H9 (cell line): Measurements from ENCODE around the gene GABRB3. TPM values are rescaled to one million over a fixed set of nuclear protein-coding genes. Genes with fewer than 3 reads are reported as not detected.

Source experiments
- DNase-seq: peaks from one replicate; pipeline ENCODE4 v3.0.0-alpha.2; 2017
- H2AFZ ChIP-seq: one replicate; pipeline ENCODE4 v1.6.1; 2013; ENCODE audit warnings: mild to moderate bottlenecking, low read length, control low read depth, moderate library complexity
- H2AK5ac ChIP-seq: 2 replicates; pipeline ENCODE4 v1.6.1; 2013; ENCODE audit warnings: low read length, control low read depth, mixed read lengths; ENCODE audit not compliant: insufficient read length
- H2BK120ac ChIP-seq: one replicate; pipeline ENCODE4 v1.6.1; 2013; ENCODE audit warnings: low read depth, mild to moderate bottlenecking, low read length, control low read depth, inconsistent platforms; ENCODE audit not compliant: poor library complexity, severe bottlenecking
- H2BK12ac ChIP-seq: 2 replicates; pipeline ENCODE4 v1.6.1; 2013; ENCODE audit warnings: low read length, control low read depth, mixed read lengths, low read depth; ENCODE audit not compliant: insufficient read length
- H2BK15ac ChIP-seq: 2 replicates; pipeline ENCODE4 v1.6.1; 2013; ENCODE audit warnings: low read depth, low read length, control low read depth
- H2BK20ac ChIP-seq: one replicate; pipeline ENCODE4 v1.6.1; 2013; ENCODE audit warnings: low read depth, mild to moderate bottlenecking, low read length, control low read depth, inconsistent platforms; ENCODE audit not compliant: poor library complexity, severe bottlenecking
- H2BK5ac ChIP-seq: 2 replicates; pipeline ENCODE4 v1.6.1; 2013; ENCODE audit warnings: low read length, control low read depth, mixed read lengths; ENCODE audit not compliant: insufficient read length
- H3K14ac ChIP-seq: 2 replicates; pipeline ENCODE4 v1.6.1; 2013; ENCODE audit warnings: low read length, control low read depth; ENCODE audit not compliant: insufficient read depth
- H3K18ac ChIP-seq: 2 replicates; pipeline ENCODE4 v1.6.1; 2013; ENCODE audit warnings: low read depth, mild to moderate bottlenecking, mixed read lengths, low read length, control low read depth; ENCODE audit not compliant: insufficient read length
- H3K23ac ChIP-seq: 2 replicates; pipeline ENCODE4 v1.6.1; 2013; ENCODE audit warnings: low read length, control low read depth, mixed read lengths, low read depth; ENCODE audit not compliant: insufficient read length
- H3K23me2 ChIP-seq: 2 replicates; pipeline ENCODE4 v1.6.1; 2013; ENCODE audit warnings: low read depth, mild to moderate bottlenecking, mixed read lengths, low read length, control low read depth; ENCODE audit not compliant: insufficient read length, poor library complexity, severe bottlenecking
- H3K27ac ChIP-seq: 2 replicates; pipeline ENCODE4 v1.5.1; 2013; ENCODE audit warnings: low read length, control low read depth, mixed read lengths, low read depth; ENCODE audit not compliant: insufficient read length
- H3K27me3 ChIP-seq: 2 replicates; pipeline ENCODE4 v1.6.1; 2013; ENCODE audit warnings: low read length, control low read depth, inconsistent platforms; ENCODE audit not compliant: insufficient read depth
- H3K4ac ChIP-seq: 2 replicates; pipeline ENCODE4 v1.6.1; 2013; ENCODE audit warnings: low read depth, mild to moderate bottlenecking, control low read depth, inconsistent platforms, low read length, moderate library complexity
- H3K4me1 ChIP-seq: 2 replicates; pipeline ENCODE4 v1.6.1; 2013; ENCODE audit warnings: low read length, control low read depth, inconsistent platforms; ENCODE audit not compliant: insufficient read depth
- H3K4me2 ChIP-seq: 2 replicates; pipeline ENCODE4 v1.6.1; 2013; ENCODE audit warnings: low read length, control low read depth, mixed read lengths; ENCODE audit not compliant: insufficient read length, insufficient read depth
- H3K56ac ChIP-seq: 2 replicates; pipeline ENCODE4 v1.6.1; 2013; ENCODE audit warnings: low read depth, mild to moderate bottlenecking, mixed read lengths, low read length, control low read depth; ENCODE audit not compliant: insufficient read length
- H3K79me1 ChIP-seq: 2 replicates; pipeline ENCODE4 v1.6.1; 2013; ENCODE audit warnings: low read depth, mild to moderate bottlenecking, moderate library complexity, low read length, control low read depth, inconsistent platforms; ENCODE audit not compliant: insufficient read depth, poor library complexity, severe bottlenecking
- H3K79me2 ChIP-seq: 2 replicates; pipeline ENCODE4 v1.6.1; 2013; ENCODE audit warnings: low read length, control low read depth, inconsistent platforms; ENCODE audit not compliant: insufficient read depth
- H3K9ac ChIP-seq: 2 replicates; pipeline ENCODE4 v1.6.1; 2013; ENCODE audit warnings: low read length, control low read depth, mixed read lengths; ENCODE audit not compliant: insufficient read length; ENCODE audit errors: extremely low read depth
- H3K9me3 ChIP-seq: one replicate; pipeline ENCODE4 v1.6.1; 2013; ENCODE audit warnings: low read depth, low read length, inconsistent platforms; ENCODE audit not compliant: control insufficient read depth
- H3T11ph ChIP-seq: one replicate; pipeline ENCODE4 v1.6.1; 2013; ENCODE audit warnings: mild to moderate bottlenecking, low read length, control low read depth, inconsistent platforms
- H4K20me1 ChIP-seq: one replicate; pipeline ENCODE4 v1.6.1; 2013; ENCODE audit not compliant: control insufficient read depth, insufficient read length, insufficient read depth
- H4K5ac ChIP-seq: 2 replicates; pipeline ENCODE4 v1.6.1; 2013; ENCODE audit warnings: low read depth, mild to moderate bottlenecking, mixed read lengths, low read length, control low read depth; ENCODE audit not compliant: insufficient read length
- H4K8ac ChIP-seq: replicated peaks from 2 replicates; pipeline ENCODE4 v1.6.1; 2013; ENCODE audit warnings: low read length, control low read depth, mixed read lengths, low read depth; ENCODE audit not compliant: insufficient read length
- H4K91ac ChIP-seq: 2 replicates; pipeline ENCODE4 v1.6.1; 2013; ENCODE audit warnings: low read depth, mild to moderate bottlenecking, moderate library complexity, mixed read lengths, low read length, control low read depth; ENCODE audit not compliant: insufficient read length
- H3K27ac Mint-ChIP-seq, 3 experiments: 2 replicates in 2 of 3; 3 replicates in 1 of 3; pipeline ENCODE4 v1.8.0; 2020 to 2021; ENCODE audit warnings: mixed read lengths in 3 of 3, mild to moderate bottlenecking in 1 of 3, moderate library complexity in 1 of 3
- H3K27me3 Mint-ChIP-seq: 2 replicates; pipeline ENCODE4 v1.8.0; 2021; ENCODE audit warnings: low read depth, mild to moderate bottlenecking, moderate library complexity, mixed read lengths
- H3K36me3 Mint-ChIP-seq, 3 experiments: 2 replicates in 2 of 3; 3 replicates in 1 of 3; pipeline ENCODE4 v1.8.0; 2020 to 2021; ENCODE audit warnings: low read depth in 3 of 3, mixed read lengths in 3 of 3; ENCODE audit not compliant: insufficient read depth in 1 of 3
- H3K4me1 Mint-ChIP-seq, 2 experiments: 2 replicates each; pipeline ENCODE4 v1.8.0; 2020; ENCODE audit warnings: mixed read lengths in 2 of 2
- H3K4me3 Mint-ChIP-seq, 2 experiments: 2 replicates in 1 of 2; 3 replicates in 1 of 2; pipeline ENCODE4 v1.8.0; 2020 to 2021; ENCODE audit warnings: mild to moderate bottlenecking in 2 of 2, mixed read lengths in 2 of 2, moderate library complexity in 1 of 2
- H3K9me3 Mint-ChIP-seq, 2 experiments: 2 replicates in 1 of 2; 3 replicates in 1 of 2; pipeline ENCODE4 v1.8.0; 2020; ENCODE audit warnings: mild to moderate bottlenecking in 2 of 2, mixed read lengths in 2 of 2, moderate library complexity in 1 of 2
- WGBS: extraction: QIAGEN DNeasy Blood & Tissue Kit; methylation state at CpG from one replicate; pipeline ENCODE4 v1.1.7; 2013; ENCODE audit warnings: missing lambda C conversion rate, low lambda C conversion rate, mixed read lengths; ENCODE audit not compliant: insufficient read length; ENCODE audit errors: extremely low coverage; 5-methylcytosine and 5-hydroxymethylcytosine counted together
- total RNA-seq: library from RNA; stranded (reverse); gene quantifications from 2 replicates; pipeline ENCODE4 v1.2.1, GENCODE V29; 2021
- TF ChIP-seq, protein P1 (sequence below): fragments of 200-600 bp; sonication (generic); conservative IDR thresholded peaks from 3 replicates; pipeline ENCODE4 v1.8.0; 2021; ENCODE audit warnings: antibody characterized with exemption, mild to moderate bottlenecking

GABRB3 gene
- total RNA-seq, 1 experiment from 2014 or later = 98.2 TPM

GRCh38 chr15:26739791-26740190 is 33.1 kb downstream of the GABRB3 start:
- TF ChIP-seq, protein P1, sequence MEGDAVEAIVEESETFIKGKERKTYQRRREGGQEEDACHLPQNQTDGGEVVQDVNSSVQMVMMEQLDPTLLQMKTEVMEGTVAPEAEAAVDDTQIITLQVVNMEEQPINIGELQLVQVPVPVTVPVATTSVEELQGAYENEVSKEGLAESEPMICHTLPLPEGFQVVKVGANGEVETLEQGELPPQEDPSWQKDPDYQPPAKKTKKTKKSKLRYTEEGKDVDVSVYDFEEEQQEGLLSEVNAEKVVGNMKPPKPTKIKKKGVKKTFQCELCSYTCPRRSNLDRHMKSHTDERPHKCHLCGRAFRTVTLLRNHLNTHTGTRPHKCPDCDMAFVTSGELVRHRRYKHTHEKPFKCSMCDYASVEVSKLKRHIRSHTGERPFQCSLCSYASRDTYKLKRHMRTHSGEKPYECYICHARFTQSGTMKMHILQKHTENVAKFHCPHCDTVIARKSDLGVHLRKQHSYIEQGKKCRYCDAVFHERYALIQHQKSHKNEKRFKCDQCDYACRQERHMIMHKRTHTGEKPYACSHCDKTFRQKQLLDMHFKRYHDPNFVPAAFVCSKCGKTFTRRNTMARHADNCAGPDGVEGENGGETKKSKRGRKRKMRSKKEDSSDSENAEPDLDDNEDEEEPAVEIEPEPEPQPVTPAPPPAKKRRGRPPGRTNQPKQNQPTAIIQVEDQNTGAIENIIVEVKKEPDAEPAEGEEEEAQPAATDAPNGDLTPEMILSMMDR = no peak
- Histone ChIP-seq H3K79me2 (peaks cover 7% of the 10 kb centered on the region; the same call in 1 of the 2 replicates), H3K27ac (no peak overlapping the region), H3K4me1 (peaks cover 11% of the 10 kb centered on the region; the same call in 1 of the 2 replicates), H3K27me3 (no peaks in the 10 kb centered on the region), H3K79me1 (peaks cover 4% of the 10 kb centered on the region), H3K14ac (no peak overlapping the region; the same call in 1 of the 2 replicates), H3T11ph (no peak overlapping the region), H4K20me1 (no peaks in the 10 kb centered on the region), H3K4me2 (no peak overlapping the region), H2AFZ (no peak overlapping the region), H2BK15ac (no peak overlapping the region), H3K9ac (no peak overlapping the region), H2BK120ac (no peak overlapping the region), H4K5ac (no peak overlapping the region), H3K18ac (no peak overlapping the region), H2AK5ac (no peak overlapping the region), H3K9me3 (no peaks in the 10 kb centered on the region), H4K8ac (no peak overlapping the region), H4K91ac (no peak overlapping the region), H3K23me2 (no peaks in the 10 kb centered on the region), H2BK5ac (no peak overlapping the region), H3K23ac (no peak overlapping the region), H2BK12ac (no peak overlapping the region), H3K56ac (no peak overlapping the region), H2BK20ac (no peak overlapping the region), H3K4ac (no peak overlapping the region)
- no CpG with 5 or more reads among the region's 7 CpGs for WGBS
- Mint-ChIP-seq H3K9me3 (peaks cover 4 to 7% of the 10 kb centered on the region in 2 experiments; a peak in 4 of 5 replicates), H3K27me3 (no peaks in the 10 kb centered on the region), H3K36me3 (peaks cover 7 to 18% (median 11%) of the 10 kb centered on the region in 3 experiments), H3K4me3 (no peak overlapping the region), H3K4me1 (peaks cover 49 to 55% of the 10 kb centered on the region in 2 experiments), H3K27ac (peak overlapping the region in 2 of 3 experiments; percentile 41 to 50; a peak in 2 of 7 replicates)
- DNase-seq = no peak
